Neural cell (in vitro differentiated cells): Measurements from ENCODE around the gene PTPN1. TPM values are rescaled to one million over a fixed set of nuclear protein-coding genes. Genes with fewer than 3 reads are reported as not detected.

Source experiments
- H2AFZ ChIP-seq: fragments of 200-600, 300-800 bp; sonication (generic), shearing (Covaris generic); 2 replicates; pipeline ENCODE4 v1.6.0; 2014; ENCODE audit warnings: low read depth, mild to moderate bottlenecking, antibody characterized with exemption, low read length, moderate library complexity
- H3F3A ChIP-seq: fragments of 200-600 bp; shearing (Covaris generic); 2 replicates; pipeline ENCODE4 v1.6.1; 2016; ENCODE audit warnings: mild to moderate bottlenecking, moderate library complexity, mixed read lengths, antibody characterized with exemption, low read length; ENCODE audit not compliant: insufficient read depth, poor library complexity, severe bottlenecking
- H3K27ac ChIP-seq: fragments of 200-600, 300-800 bp; sonication (generic), shearing (Covaris generic); 2 replicates; pipeline ENCODE4 v1.5.1; 2014; ENCODE audit warnings: mild to moderate bottlenecking, low read length, moderate library complexity
- H3K27me3 ChIP-seq: fragments of 300-800, 200-600 bp; sonication (generic), shearing (Covaris generic); 2 replicates; pipeline ENCODE4 v1.6.0; 2014; ENCODE audit warnings: mild to moderate bottlenecking, low read depth, low read length, moderate library complexity; ENCODE audit not compliant: insufficient read depth
- H3K36me3 ChIP-seq: fragments of 300-800, 200-600 bp; sonication (generic), shearing (Covaris generic); 2 replicates; pipeline ENCODE4 v1.5.1; 2014; ENCODE audit warnings: mild to moderate bottlenecking, antibody characterized with exemption, low read length, moderate library complexity; ENCODE audit not compliant: insufficient read depth
- H3K4me2 ChIP-seq: fragments of 300-800, 200-600 bp; sonication (generic), shearing (Covaris generic); 2 replicates; pipeline ENCODE4 v1.6.0; 2014; ENCODE audit warnings: mild to moderate bottlenecking, low read length
- H3K4me3 ChIP-seq: fragments of 300-800, 200-600 bp; sonication (generic), shearing (Covaris generic); 2 replicates; pipeline ENCODE4 v1.5.1; 2014; ENCODE audit warnings: mild to moderate bottlenecking, low read length, moderate library complexity
- H3K79me2 ChIP-seq: fragments of 200-600 bp; shearing (Covaris generic); replicated peaks from 2 replicates; pipeline ENCODE4 v1.6.0; 2014; ENCODE audit warnings: mild to moderate bottlenecking, low read length, moderate library complexity; ENCODE audit not compliant: insufficient read depth
- H3K9ac ChIP-seq: fragments of 300-800, 200-600 bp; sonication (generic), shearing (Covaris generic); 2 replicates; pipeline ENCODE4 v1.6.1; 2016; ENCODE audit warnings: mild to moderate bottlenecking, low read length, mixed read lengths
- H3K9me2 ChIP-seq: fragments of 200-600 bp; shearing (Covaris generic); 2 replicates; pipeline ENCODE4 v1.6.1; 2016; ENCODE audit warnings: mild to moderate bottlenecking, low read length, mixed read lengths; ENCODE audit not compliant: insufficient read depth
- H3K9me3 ChIP-seq: fragments of 200-600, 300-800 bp; sonication (generic), shearing (Covaris generic); 2 replicates; pipeline ENCODE4 v1.6.1; 2016; ENCODE audit warnings: mild to moderate bottlenecking, mixed run types, low read length, moderate library complexity, mixed read lengths
- H4K20me1 ChIP-seq: fragments of 200-600 bp; shearing (Covaris generic); 2 replicates; pipeline ENCODE4 v1.6.1; 2016; ENCODE audit warnings: mild to moderate bottlenecking, mixed run types; ENCODE audit not compliant: insufficient read depth
- EP300 ChIP-seq: fragments of 450-650 bp; conservative IDR thresholded peaks from 2 replicates; pipeline ENCODE4 v1.6.1; 2014; ENCODE audit warnings: antibody characterized with exemption, mild to moderate bottlenecking, moderate library complexity; ENCODE audit not compliant: poor library complexity, severe bottlenecking
- EZH2 ChIP-seq: fragments of 200-600, 300-800 bp; shearing (Covaris generic), sonication (generic); IDR thresholded peaks from 2 replicates; pipeline ENCODE4 v1.6.1; 2014; ENCODE audit warnings: antibody characterized with exemption, low read length, borderline replicate concordance, mild to moderate bottlenecking; ENCODE audit not compliant: insufficient read depth, poor library complexity, severe bottlenecking
- MXI1 ChIP-seq: fragments of 450-650 bp; conservative IDR thresholded peaks from 2 replicates; pipeline ENCODE4 v1.6.1; 2014; ENCODE audit warnings: antibody characterized with exemption, mild to moderate bottlenecking; ENCODE audit not compliant: poor library complexity, severe bottlenecking
- POLR2AphosphoS5 ChIP-seq: IDR thresholded peaks from 2 replicates; pipeline ENCODE4 v1.6.1; 2012
- RAD21 ChIP-seq: fragments of 450-650 bp; conservative IDR thresholded peaks from 2 replicates; pipeline ENCODE4 v1.6.1; 2014; ENCODE audit warnings: antibody characterized with exemption, mild to moderate bottlenecking, moderate library complexity
- SMC3 ChIP-seq: fragments of 450-650 bp; conservative IDR thresholded peaks from 2 replicates; pipeline ENCODE4 v1.6.1; 2014; ENCODE audit warnings: antibody characterized with exemption, mild to moderate bottlenecking, moderate library complexity; ENCODE audit not compliant: poor library complexity
- TAF1 ChIP-seq: IDR thresholded peaks from 2 replicates; pipeline ENCODE4 v1.6.1; 2012; ENCODE audit warnings: low read depth
- polyA plus RNA-seq: library from polyadenylated mRNA; depleted of rRNA; stranded (reverse); fragments of >200 nt; gene quantifications from 2 replicates; pipeline ENCODE4 v1.2.3, GENCODE V29; 2014
- TF ChIP-seq, protein P1 (sequence below): IDR thresholded peaks from 2 replicates; pipeline ENCODE4 v1.6.1; 2012; ENCODE audit warnings: borderline replicate concordance
- TF ChIP-seq, protein P2 (sequence below): fragments of 450-650 bp; IDR thresholded peaks from 2 replicates; pipeline ENCODE4 v1.5.1; 2014; ENCODE audit warnings: antibody characterized with exemption, mild to moderate bottlenecking, moderate library complexity; ENCODE audit not compliant: poor library complexity, severe bottlenecking

The PTPN1 gene
- polyA plus RNA-seq, 1 donor from 2014 or later, result 48.1 TPM

DNA sequence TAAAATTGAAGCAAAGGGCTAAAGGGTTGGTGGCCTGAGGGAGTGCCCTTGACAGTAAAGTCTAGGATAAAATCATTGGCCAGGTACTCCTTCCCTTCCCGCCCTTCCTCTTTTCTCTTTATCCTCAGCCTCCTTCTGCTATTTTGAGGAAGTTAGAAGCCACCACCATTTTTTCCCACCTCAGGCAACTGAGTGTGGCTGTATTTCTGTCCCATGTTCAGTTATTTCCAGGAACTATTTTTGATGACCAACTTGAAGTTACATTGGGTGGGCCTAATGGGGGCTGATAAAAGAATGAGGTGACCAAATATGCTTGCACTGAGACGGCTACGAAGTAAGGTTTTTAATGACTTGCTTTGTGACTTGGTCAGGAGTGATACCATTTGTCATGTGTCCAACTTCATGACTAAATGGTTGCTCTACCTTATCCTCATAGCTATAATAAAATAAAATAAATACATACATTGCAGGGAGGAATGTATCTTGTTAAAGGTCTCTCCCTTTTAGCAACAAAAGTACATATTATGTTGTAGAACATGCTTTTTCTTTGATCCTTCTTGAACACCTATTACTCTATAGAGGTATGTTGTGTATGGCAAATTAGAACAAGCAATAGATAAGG lies 12.0 kb downstream of the PTPN1 start:
- Histone ChIP-seq H3K4me2 (no peak overlapping the region), H3K36me3 (no peaks in the 10 kb centered on the region), H3K9me2 (no peaks in the 10 kb centered on the region), H3K27me3 (no peaks in the 10 kb centered on the region), H3K27ac (no peak overlapping the region), H3K9ac (no peak overlapping the region), H3F3A (no peaks in the 10 kb centered on the region), H3K79me2 (peaks cover 90% of the 10 kb centered on the region), H4K20me1 (peaks cover 17% of the 10 kb centered on the region), H3K9me3 (no peaks in the 10 kb centered on the region), H2AFZ (no peak overlapping the region), H3K4me3 (no peak overlapping the region)
- TF ChIP-seq, protein P1, sequence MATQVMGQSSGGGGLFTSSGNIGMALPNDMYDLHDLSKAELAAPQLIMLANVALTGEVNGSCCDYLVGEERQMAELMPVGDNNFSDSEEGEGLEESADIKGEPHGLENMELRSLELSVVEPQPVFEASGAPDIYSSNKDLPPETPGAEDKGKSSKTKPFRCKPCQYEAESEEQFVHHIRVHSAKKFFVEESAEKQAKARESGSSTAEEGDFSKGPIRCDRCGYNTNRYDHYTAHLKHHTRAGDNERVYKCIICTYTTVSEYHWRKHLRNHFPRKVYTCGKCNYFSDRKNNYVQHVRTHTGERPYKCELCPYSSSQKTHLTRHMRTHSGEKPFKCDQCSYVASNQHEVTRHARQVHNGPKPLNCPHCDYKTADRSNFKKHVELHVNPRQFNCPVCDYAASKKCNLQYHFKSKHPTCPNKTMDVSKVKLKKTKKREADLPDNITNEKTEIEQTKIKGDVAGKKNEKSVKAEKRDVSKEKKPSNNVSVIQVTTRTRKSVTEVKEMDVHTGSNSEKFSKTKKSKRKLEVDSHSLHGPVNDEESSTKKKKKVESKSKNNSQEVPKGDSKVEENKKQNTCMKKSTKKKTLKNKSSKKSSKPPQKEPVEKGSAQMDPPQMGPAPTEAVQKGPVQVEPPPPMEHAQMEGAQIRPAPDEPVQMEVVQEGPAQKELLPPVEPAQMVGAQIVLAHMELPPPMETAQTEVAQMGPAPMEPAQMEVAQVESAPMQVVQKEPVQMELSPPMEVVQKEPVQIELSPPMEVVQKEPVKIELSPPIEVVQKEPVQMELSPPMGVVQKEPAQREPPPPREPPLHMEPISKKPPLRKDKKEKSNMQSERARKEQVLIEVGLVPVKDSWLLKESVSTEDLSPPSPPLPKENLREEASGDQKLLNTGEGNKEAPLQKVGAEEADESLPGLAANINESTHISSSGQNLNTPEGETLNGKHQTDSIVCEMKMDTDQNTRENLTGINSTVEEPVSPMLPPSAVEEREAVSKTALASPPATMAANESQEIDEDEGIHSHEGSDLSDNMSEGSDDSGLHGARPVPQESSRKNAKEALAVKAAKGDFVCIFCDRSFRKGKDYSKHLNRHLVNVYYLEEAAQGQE, result no peak
- TF ChIP-seq RAD21 (no peak), POLR2AphosphoS5 (no peak), MXI1 (no peak), TAF1 (no peak), EZH2 (no peak), EP300 (no peak), SMC3 (no peak)
- TF ChIP-seq, protein P2, sequence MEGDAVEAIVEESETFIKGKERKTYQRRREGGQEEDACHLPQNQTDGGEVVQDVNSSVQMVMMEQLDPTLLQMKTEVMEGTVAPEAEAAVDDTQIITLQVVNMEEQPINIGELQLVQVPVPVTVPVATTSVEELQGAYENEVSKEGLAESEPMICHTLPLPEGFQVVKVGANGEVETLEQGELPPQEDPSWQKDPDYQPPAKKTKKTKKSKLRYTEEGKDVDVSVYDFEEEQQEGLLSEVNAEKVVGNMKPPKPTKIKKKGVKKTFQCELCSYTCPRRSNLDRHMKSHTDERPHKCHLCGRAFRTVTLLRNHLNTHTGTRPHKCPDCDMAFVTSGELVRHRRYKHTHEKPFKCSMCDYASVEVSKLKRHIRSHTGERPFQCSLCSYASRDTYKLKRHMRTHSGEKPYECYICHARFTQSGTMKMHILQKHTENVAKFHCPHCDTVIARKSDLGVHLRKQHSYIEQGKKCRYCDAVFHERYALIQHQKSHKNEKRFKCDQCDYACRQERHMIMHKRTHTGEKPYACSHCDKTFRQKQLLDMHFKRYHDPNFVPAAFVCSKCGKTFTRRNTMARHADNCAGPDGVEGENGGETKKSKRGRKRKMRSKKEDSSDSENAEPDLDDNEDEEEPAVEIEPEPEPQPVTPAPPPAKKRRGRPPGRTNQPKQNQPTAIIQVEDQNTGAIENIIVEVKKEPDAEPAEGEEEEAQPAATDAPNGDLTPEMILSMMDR, result no peak

DNA sequence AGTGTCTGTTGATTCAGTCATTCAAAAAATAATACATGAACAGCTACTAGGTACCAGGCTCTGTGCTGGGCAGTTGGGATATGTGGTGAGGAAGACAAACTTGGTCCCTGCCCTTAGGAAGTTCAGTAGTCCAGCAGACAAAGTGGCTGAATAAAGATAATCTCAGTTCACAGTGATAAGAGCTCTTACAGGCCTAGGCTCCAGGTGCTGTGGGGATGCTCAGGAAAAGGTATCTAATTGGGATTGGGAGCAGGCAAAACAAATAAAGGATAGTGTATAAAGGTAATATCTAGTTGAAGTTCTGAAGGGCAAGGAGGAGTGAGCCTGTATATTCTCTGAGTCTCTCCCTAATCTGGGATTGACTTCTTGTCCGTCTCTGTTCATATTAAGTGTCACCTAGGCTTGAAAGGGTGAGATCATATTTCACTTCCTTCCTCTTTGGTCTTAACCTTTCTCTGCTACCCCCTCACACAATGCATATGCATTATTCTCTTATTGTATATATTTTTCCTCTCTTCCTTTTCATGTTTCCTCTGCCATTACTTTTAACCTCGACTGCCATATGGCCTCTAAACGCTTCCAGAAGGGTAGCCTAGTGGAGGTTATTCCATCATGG lies 13.5 kb downstream of the PTPN1 start:
- Histone ChIP-seq H3K9me2 (no peaks in the 10 kb centered on the region), H3K9me3 (no peaks in the 10 kb centered on the region), H3K4me3 (no peak overlapping the region), H3K27ac (no peak overlapping the region), H3F3A (no peaks in the 10 kb centered on the region), H3K79me2 (peaks cover 83% of the 10 kb centered on the region), H3K36me3 (no peaks in the 10 kb centered on the region), H3K27me3 (no peaks in the 10 kb centered on the region), H4K20me1 (peaks cover 13% of the 10 kb centered on the region), H2AFZ (no peak overlapping the region), H3K9ac (no peak overlapping the region), H3K4me2 (no peak overlapping the region)
- TF ChIP-seq SMC3 (no peak), MXI1 (no peak), EZH2 (no peak), RAD21 (no peak), TAF1 (no peak), EP300 (no peak), POLR2AphosphoS5 (no peak)
- TF ChIP-seq, protein P1, result no peak
- TF ChIP-seq, protein P2, result no peak
